22Rv1 (cell line): Measurements from ENCODE around the gene SLX4.

Experiments
- H3K27ac ChIP-seq: fragments of 450-650 bp; 2 replicates; pipeline ENCODE4 v1.5.1; 2017
- ZFX ChIP-seq: fragments of 450-650 bp; IDR thresholded peaks from 2 replicates; pipeline ENCODE4 v1.6.1; 2017; ENCODE audit warnings: antibody characterized with exemption, borderline replicate concordance
- TF ChIP-seq, protein P1 (sequence below): fragments of 450-650 bp; IDR thresholded peaks from 2 replicates; pipeline ENCODE4 v1.5.1; 2017; ENCODE audit warnings: mild to moderate bottlenecking

SLX4 gene

DNA sequence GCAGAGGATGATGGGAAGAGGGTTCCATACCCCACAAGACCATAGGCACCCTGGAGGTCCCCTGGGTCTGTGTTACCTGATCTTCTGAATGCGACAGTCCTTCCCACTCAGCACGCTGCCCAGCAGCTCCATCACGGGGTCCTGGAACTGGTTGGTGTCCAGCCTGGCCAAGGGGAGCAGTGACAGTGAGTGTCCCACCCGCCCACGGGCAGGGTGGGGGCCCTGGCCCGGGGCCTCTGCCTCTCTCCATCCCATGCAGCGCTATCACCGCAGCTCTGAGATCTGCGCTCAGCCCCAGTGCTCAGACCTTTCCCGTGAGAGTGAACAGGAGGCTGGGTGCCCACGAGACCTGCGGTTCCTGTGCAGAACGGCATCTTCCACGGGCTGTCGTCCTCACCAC is 49.8 kb downstream of the SLX4 start:
- TF ChIP-seq ZFX: no peak
- TF ChIP-seq, protein P1, sequence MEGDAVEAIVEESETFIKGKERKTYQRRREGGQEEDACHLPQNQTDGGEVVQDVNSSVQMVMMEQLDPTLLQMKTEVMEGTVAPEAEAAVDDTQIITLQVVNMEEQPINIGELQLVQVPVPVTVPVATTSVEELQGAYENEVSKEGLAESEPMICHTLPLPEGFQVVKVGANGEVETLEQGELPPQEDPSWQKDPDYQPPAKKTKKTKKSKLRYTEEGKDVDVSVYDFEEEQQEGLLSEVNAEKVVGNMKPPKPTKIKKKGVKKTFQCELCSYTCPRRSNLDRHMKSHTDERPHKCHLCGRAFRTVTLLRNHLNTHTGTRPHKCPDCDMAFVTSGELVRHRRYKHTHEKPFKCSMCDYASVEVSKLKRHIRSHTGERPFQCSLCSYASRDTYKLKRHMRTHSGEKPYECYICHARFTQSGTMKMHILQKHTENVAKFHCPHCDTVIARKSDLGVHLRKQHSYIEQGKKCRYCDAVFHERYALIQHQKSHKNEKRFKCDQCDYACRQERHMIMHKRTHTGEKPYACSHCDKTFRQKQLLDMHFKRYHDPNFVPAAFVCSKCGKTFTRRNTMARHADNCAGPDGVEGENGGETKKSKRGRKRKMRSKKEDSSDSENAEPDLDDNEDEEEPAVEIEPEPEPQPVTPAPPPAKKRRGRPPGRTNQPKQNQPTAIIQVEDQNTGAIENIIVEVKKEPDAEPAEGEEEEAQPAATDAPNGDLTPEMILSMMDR: no peak
- H3K27ac ChIP-seq: no peak overlapping the region

DNA sequence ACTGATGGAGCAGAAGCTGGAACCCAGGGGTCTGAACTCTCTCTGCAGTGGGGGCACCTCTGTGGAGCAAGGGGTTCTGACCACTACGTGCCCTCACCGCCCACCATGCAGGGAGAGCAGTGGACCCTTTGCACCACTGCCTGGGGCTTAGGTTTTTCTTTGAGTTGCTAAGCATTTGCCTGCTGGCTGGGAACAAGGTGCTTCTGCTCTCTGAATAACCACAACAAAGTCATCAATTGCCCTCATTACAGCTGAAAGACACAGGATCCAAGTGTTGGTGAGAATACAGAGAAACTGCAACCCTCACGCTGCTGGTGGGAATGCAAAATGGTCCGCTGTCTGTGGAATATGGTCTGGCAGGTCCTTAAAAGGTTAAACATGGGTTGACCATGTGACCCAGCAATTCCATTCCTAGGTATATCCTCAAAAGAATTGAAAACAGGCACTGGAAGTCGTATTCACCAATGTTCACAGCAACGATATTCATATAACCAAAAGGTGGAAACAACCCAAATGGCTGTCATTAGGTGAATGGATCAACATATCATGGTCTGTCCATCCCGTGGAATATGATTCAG is 57.0 kb downstream of the SLX4 start:
- TF ChIP-seq ZFX: no peak
- TF ChIP-seq, protein P1: no peak
- H3K27ac ChIP-seq: no peak overlapping the region

DNA sequence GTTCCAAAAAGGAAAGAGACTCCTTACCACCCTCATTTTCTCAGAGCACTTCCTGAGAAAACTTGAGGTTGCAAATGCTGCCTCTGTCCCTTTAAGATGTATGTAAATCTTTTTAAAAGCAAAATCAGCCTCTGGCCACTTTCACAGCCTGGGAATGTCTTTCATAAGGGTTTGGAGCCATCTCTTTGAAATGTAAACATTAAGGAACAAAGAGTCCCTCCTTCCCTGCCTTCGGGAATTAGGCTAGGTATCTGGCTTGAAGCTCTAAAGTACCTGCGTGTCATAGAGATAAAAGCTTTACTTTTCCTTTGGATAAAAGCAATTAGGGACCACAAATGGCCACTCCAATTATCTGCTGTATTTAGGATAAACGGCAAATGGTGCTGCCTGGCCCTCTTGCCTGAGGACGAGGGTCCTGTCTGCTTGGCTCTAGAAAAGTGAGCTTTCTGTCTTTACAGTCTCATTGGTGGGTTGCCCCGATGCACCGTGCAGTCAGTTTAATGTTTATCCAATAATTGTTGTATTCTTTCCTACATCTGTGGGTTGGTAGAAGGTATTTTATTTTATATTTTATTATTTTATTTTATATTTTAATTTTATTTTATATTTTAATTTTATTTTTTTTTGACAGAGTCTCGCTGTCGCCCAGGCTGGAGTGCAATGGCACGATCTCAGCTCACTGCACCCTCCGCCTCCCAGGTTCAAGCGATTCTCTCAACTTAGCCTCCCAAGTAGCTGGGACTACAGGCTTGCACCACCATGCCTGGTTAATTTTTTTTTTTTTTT is 58.1 kb downstream of the SLX4 start:
- H3K27ac ChIP-seq: peak overlapping the region; percentile 63
- TF ChIP-seq, protein P1: no peak
- TF ChIP-seq ZFX: no peak

DNA sequence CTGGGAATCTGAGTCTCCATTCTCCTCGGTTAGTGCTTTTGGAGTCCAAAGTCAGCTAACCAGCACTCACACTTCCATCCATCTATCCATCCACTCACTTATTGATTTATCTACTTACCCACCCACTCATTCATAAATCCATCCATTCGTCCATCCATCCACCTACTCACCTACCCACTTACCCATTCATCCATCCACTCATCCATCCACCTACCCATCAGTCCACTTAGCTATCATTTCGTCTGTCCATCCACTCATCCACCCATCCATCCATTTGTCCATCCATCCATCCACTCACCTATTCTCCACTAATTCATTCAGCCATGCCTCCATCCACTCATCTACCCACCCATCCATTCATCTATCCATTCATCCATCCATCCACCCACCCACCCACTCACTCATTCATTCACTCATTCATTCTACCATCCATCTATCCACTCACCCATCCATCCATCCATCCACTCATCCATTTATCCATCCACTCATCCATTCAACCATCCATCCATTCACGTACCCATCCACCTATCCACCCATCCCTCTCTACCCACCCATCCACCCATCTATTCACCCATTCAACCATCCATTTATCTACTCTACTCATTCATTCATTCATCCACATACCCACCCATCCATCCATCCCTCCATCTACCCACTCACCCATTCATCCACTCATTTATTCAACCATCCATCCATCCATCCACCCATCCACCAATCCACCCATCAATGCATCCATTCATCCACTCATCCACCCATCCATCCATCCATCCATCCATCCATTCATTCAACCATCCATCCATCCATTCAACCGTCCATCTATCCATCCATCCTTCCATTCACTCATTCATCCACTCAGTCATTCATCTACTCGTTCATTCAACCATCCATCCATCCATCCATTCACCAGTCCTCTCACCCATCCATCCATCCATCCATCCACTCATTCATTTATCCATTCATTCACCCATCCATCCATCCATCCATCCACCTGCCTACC is 60.3 kb downstream of the SLX4 start:
- no peak for TF ChIP-seq ZFX
- TF ChIP-seq, protein P1: no peak
- H3K27ac ChIP-seq: no peak overlapping the region

DNA sequence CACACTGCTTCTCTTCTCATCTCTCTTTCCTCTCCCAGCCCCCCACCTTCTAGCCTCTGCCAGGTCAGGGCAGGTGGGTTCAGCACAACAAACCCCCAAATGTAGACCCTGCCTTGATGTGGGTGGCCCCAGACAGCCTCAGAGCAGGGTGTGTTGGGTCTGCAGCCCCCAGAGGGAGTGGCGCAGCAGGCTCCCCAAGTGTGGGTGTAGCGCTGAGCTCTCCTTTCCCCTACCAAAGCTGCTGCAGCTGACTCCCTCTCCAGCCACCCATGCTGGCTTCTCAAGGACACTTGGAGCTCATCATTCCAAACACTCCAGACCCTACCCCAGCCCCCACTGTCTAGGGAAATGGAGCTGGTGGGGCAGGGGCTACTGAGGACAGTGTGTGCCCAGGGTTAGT is 61.5 kb downstream of the SLX4 start:
- TF ChIP-seq, protein P1: no peak
- TF ChIP-seq ZFX: no peak
- no peak overlapping the region for H3K27ac ChIP-seq

DNA sequence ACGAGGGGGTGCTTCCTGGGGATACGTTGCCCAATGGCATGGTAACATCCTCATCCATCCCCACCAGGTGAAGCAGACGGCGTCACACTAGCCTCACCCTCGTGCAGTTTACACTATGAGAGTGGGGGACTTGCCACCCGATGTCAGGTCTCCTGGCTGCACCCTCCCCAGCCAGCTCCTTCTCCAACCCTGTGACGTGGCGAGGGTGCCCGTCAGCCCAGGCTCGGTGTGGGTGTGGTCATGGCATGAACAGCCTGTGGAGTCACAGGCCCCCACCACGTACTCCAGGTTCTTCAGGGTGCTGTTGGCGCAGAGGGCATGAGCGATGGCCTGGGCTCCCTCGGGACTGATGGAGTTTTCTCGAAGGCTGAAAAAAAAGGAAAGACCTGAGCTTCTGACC is 62.5 kb downstream of the SLX4 start:
- H3K27ac ChIP-seq: no peak overlapping the region
- TF ChIP-seq, protein P1: no peak
- no peak for TF ChIP-seq ZFX
